Muscle of leg (tissue), 11 donors: ENCODE results near the gene ZBTB16. TPM values are rescaled to one million over a fixed set of nuclear protein-coding genes. Genes with fewer than 3 reads are reported as not detected.

Experiments used
- DNase-seq: peaks from one replicate; pipeline ENCODE4 v3.0.0; 2013
- H3K27ac ChIP-seq: one replicate; pipeline ENCODE4 v1.5.1; 2013; ENCODE audit warnings: mild to moderate bottlenecking, low read length, control low read depth
- H3K27me3 ChIP-seq: one replicate; pipeline ENCODE4 v1.6.1; 2013; ENCODE audit warnings: low read length; ENCODE audit not compliant: control insufficient read depth, insufficient read depth
- H3K36me3 ChIP-seq: one replicate; pipeline ENCODE4 v1.6.1; 2013; ENCODE audit warnings: low read length; ENCODE audit not compliant: control insufficient read depth, insufficient read depth
- H3K4me1 ChIP-seq: one replicate; pipeline ENCODE4 v1.6.1; 2013; ENCODE audit warnings: low read length; ENCODE audit not compliant: control insufficient read depth, insufficient read depth
- H3K4me3 ChIP-seq: one replicate; pipeline ENCODE4 v1.5.1; 2013; ENCODE audit warnings: low read length, control low read depth
- H3K9me3 ChIP-seq: replicated peaks from 2 replicates; pipeline ENCODE4 v1.6.1; 2013; ENCODE audit warnings: low read depth, low read length; ENCODE audit not compliant: control insufficient read depth
- WGBS: methylation state at CpG from one replicate; pipeline ENCODE4 v1.1.5; 2013; ENCODE audit warnings: missing lambda C conversion rate; ENCODE audit not compliant: insufficient coverage; 5-methylcytosine and 5-hydroxymethylcytosine counted together
- polyA plus RNA-seq, 8 donors: library from polyadenylated mRNA; unstranded; fragments of 120-200 nt; gene quantifications; one replicate each; pipeline versions ENCODE4 v1.2.1 to v1.2.3, GENCODE V29; 2013; ENCODE audit warnings: inconsistent platforms in 1 of 8, low replicate concordance in 1 of 8; ENCODE audit not compliant: insufficient read length in 8 of 8, insufficient read depth in 1 of 8
- total RNA-seq: library from RNA; stranded (reverse); fragments of 120-200 nt; gene quantifications from one replicate; pipeline ENCODE4 v1.2.4, GENCODE V29; 2013

ZBTB16 gene
- total and polyA plus RNA-seq, 9 donors = 1.7 to 10.0 (median 4.0) TPM

- Histone ChIP-seq H3K4me1 (peaks cover 14% of the 10 kb centered on the region), H3K9me3 (no peaks in the 10 kb centered on the region), H3K4me3 (no peak overlapping the region), H3K27me3 (no peaks in the 10 kb centered on the region), H3K27ac (no peak overlapping the region), H3K36me3 (no peaks in the 10 kb centered on the region)
- 67% methylated on average over 1 of the region's 3 CpGs for WGBS
- no peak for DNase-seq
Observed at GRCh38 chr11:114285599-114285998, 226.1 kb downstream of the ZBTB16 start.

- Histone ChIP-seq H3K36me3 (no peaks in the 10 kb centered on the region), H3K4me3 (no peak overlapping the region), H3K27ac (no peak overlapping the region), H3K27me3 (no peaks in the 10 kb centered on the region), H3K4me1 (peaks cover 9% of the 10 kb centered on the region), H3K9me3 (no peaks in the 10 kb centered on the region)
- WGBS = no CpG with 5 or more reads among the region's 3 CpGs
- no peak for DNase-seq
Observed at GRCh38 chr11:114286229-114286628, 226.7 kb downstream of the ZBTB16 start.

GRCh38 chr11:114287154-114287553 lies 227.6 kb downstream of the ZBTB16 start:
- Histone ChIP-seq H3K9me3 (no peaks in the 10 kb centered on the region), H3K4me3 (no peak overlapping the region), H3K27me3 (no peaks in the 10 kb centered on the region), H3K4me1 (peaks cover 13% of the 10 kb centered on the region), H3K36me3 (no peaks in the 10 kb centered on the region), H3K27ac (no peak overlapping the region)
- no CpG with 5 or more reads among the region's 2 CpGs for WGBS
- no peak for DNase-seq

DNA sequence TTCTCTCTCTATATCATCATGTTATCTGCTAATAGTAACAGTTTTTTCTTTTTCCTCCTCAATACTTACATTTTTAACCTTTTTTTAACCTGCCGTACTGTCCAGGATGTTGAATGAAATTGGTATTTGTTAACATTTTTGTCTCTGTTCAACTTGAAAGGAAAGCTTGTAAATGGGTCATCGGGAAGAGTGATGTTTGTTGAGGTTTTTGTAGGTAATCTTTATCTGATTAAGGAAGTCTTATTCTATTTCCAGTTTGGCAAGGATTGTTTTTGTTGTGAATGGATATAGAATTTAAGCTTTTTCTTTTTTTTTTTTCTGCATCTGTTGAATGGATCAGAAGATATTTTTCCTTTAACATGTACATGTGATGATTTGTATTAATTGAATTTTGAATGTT lies 228.6 kb downstream of the ZBTB16 start:
- Histone ChIP-seq H3K4me3 (no peak overlapping the region), H3K27me3 (no peaks in the 10 kb centered on the region), H3K4me1 (peaks cover 15% of the 10 kb centered on the region), H3K36me3 (no peaks in the 10 kb centered on the region), H3K9me3 (no peaks in the 10 kb centered on the region), H3K27ac (no peak overlapping the region)
- DNase-seq = no peak
- no CpG with 5 or more reads among the region's 2 CpGs for WGBS

DNA sequence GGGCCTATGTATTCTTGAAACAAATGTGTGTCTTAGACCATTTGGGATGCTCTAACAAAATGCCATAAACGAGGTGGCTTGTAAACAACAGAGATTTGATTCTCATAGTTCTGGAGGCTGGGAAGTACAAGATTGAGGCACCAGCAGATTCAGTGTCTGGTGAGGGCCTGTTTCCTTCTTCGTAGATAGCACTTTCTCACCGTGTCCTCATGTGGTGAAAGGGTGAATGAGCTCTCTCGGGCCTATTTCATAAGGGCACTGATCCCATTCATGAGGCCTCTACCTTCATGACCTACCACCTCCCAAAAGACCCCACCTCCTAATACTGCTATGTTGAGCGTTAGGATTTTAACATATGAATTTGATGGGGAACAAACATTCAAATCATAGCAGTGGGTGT lies 230.3 kb downstream of the ZBTB16 start:
- H3K4me3 ChIP-seq = no peak overlapping the region
- no peaks in the 10 kb centered on the region for H3K27me3 ChIP-seq
- peaks cover 15% of the 10 kb centered on the region for H3K4me1 ChIP-seq
- H3K36me3 ChIP-seq = no peaks in the 10 kb centered on the region
- 67% methylated on average over 1 of the region's 5 CpGs for WGBS
- no peaks in the 10 kb centered on the region for H3K9me3 ChIP-seq
- DNase-seq = no peak
- no peak overlapping the region for H3K27ac ChIP-seq

GRCh38 chr11:114290503-114291235 lies 231.2 kb downstream of the ZBTB16 start:
- Histone ChIP-seq H3K36me3 (no peaks in the 10 kb centered on the region), H3K27me3 (no peaks in the 10 kb centered on the region), H3K4me1 (peaks cover 19% of the 10 kb centered on the region), H3K4me3 (no peak overlapping the region), H3K9me3 (no peaks in the 10 kb centered on the region), H3K27ac (no peak overlapping the region)
- no peak for DNase-seq
- no CpG with 5 or more reads among the region's 2 CpGs for WGBS

- H3K9me3 ChIP-seq = no peaks in the 10 kb centered on the region
- WGBS = 67% methylated on average over 5 of the region's 5 CpGs
- no peaks in the 10 kb centered on the region for H3K36me3 ChIP-seq
- no peak overlapping the region for H3K4me3 ChIP-seq
- peak overlapping the region; percentile 65 for H3K27ac ChIP-seq
- H3K27me3 ChIP-seq = no peaks in the 10 kb centered on the region
- DNase-seq = peak; percentile 63
- H3K4me1 ChIP-seq = peaks cover 22% of the 10 kb centered on the region
Observed at GRCh38 chr11:114291381-114291780, 231.9 kb downstream of the ZBTB16 start.

DNA sequence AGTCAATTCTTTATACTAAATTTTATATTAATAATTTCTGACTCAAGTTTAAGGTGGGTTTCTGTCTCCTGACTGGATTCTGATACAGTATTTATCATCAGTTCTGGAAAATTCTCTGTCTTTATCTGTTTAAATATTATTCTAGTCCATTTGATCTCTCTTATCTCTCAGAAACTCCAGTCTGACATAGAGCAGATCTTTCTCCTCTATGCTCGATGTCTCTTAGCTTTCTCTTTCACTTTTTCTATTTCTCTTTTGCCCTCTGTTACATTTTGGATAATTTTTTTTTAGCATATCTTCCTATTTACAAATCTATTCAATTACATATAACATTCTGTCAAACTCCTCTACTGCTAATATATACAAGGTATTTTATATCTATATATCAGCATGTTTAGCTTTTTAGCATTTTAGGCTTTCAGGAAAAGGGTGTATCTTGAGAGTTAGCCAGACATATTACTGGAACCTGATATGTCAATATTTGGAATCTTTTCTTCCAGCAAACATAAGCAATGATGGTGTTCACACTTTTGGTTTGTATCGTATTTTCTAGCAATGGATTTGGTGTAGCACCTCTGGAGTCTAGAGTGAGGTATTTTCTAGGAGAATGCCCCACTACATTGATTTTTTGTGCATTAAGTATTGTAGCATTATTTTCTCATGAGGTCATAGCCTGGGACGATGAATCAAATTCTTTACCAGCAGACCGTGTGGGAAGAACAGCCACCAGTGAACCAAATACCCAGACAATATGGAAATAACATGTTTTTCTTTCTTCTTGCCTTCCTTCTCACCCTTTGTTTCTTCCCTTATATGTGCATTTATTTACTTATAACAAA lies 232.6 kb downstream of the ZBTB16 start:
- H3K4me3 ChIP-seq = no peak overlapping the region
- H3K36me3 ChIP-seq = no peaks in the 10 kb centered on the region
- peak overlapping the region; percentile 65 for H3K27ac ChIP-seq
- H3K9me3 ChIP-seq = no peaks in the 10 kb centered on the region
- peaks cover 22% of the 10 kb centered on the region for H3K4me1 ChIP-seq
- no CpG with 5 or more reads among the region's 4 CpGs for WGBS
- DNase-seq = peak; percentile 27
- no peaks in the 10 kb centered on the region for H3K27me3 ChIP-seq

DNA sequence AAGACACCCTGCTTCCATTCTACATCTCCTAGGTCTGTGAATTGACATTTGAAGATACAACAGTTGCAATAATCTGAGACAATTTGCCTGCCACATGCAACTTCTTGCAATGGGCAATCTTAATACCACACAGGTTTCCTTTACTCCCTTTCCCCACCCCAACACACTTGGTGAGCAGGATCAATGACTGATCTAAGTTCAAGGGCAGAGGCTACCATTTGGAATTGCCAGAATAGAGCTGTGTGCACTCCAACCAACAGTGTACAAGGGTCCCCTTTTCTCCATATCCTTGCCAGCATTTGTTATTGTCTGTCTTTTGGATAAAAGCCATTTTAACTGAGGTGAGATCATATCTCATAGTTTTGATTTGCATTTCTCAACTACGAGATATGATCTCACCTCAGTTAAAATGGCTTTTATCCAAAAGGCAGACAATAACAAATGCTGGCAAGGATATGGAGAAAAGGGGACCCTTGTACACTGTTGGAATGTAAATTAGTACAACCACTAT lies 233.7 kb downstream of the ZBTB16 start:
- peaks cover 3% of the 10 kb centered on the region for H3K36me3 ChIP-seq
- DNase-seq = no peak
- no CpG with 5 or more reads among the region's 1 CpG for WGBS
- H3K4me1 ChIP-seq = peaks cover 22% of the 10 kb centered on the region
- H3K9me3 ChIP-seq = no peaks in the 10 kb centered on the region
- H3K27me3 ChIP-seq = no peaks in the 10 kb centered on the region
- peak overlapping the region; percentile 31 for H3K27ac ChIP-seq
- H3K4me3 ChIP-seq = no peak overlapping the region
